Duodenal mucosa (tissue), 2 donors: Measurements from ENCODE around the gene DNAJC5.

ENCODE experiments used
- H3K27ac ChIP-seq: one replicate; pipeline ENCODE4 v1.7.0; 2013; ENCODE audit warnings: low read depth, low read length
- H3K27me3 ChIP-seq, 2 donors: one replicate each; pipeline ENCODE4 v1.7.0; 2013; ENCODE audit warnings: low read length in 2 of 2, control low read depth in 1 of 2; ENCODE audit not compliant: insufficient read depth in 2 of 2, control insufficient read depth in 1 of 2
- H3K36me3 ChIP-seq, 2 donors: one replicate each; pipeline ENCODE4 v1.7.0; 2013; ENCODE audit warnings: low read length in 2 of 2, control low read depth in 1 of 2; ENCODE audit not compliant: insufficient read depth in 2 of 2, control insufficient read depth in 1 of 2
- H3K4me1 ChIP-seq, 2 donors: one replicate each; pipeline ENCODE4 v1.7.0; 2013; ENCODE audit warnings: low read length in 2 of 2, control low read depth in 1 of 2; ENCODE audit not compliant: insufficient read depth in 2 of 2, control insufficient read depth in 1 of 2
- H3K4me3 ChIP-seq, 2 donors: one replicate each; pipeline ENCODE4 v1.7.0; 2013; ENCODE audit warnings: low read length in 2 of 2, low read depth in 1 of 2
- H3K9ac ChIP-seq, 2 donors: one replicate each; pipeline ENCODE4 v1.7.0; 2013; ENCODE audit warnings: low read length in 2 of 2, low read depth in 1 of 2
- H3K9me3 ChIP-seq, 2 donors: one replicate each; pipeline ENCODE4 v1.7.0; 2013; ENCODE audit warnings: low read length in 2 of 2, control low read depth in 1 of 2; ENCODE audit not compliant: control insufficient read depth in 1 of 2

The DNAJC5 gene

GRCh38 chr20:63940071-63940471 is 45.1 kb downstream of the DNAJC5 start:
- Histone ChIP-seq H3K4me3 (no peak overlapping the region), H3K27ac (no peak overlapping the region), H3K36me3 (peaks cover 44 to 66% of the 10 kb centered on the region in 2 donors), H3K9ac (no peak overlapping the region), H3K4me1 (peaks cover 0 to 14% of the 10 kb centered on the region in 2 donors), H3K27me3 (no peaks in the 10 kb centered on the region), H3K9me3 (no peaks in the 10 kb centered on the region)

GRCh38 chr20:63940472-63941266 is 45.7 kb downstream of the DNAJC5 start:
- no peak overlapping the region for H3K27ac ChIP-seq
- no peak overlapping the region for H3K4me3 ChIP-seq
- H3K4me1 ChIP-seq, result peaks cover 0 to 14% of the 10 kb centered on the region in 2 donors
- no peaks in the 10 kb centered on the region for H3K27me3 ChIP-seq
- peaks cover 44 to 66% of the 10 kb centered on the region in 2 donors for H3K36me3 ChIP-seq
- no peak overlapping the region for H3K9ac ChIP-seq
- H3K9me3 ChIP-seq, result no peaks in the 10 kb centered on the region

GRCh38 chr20:63941282-63942081 is 46.6 kb downstream of the DNAJC5 start:
- no peaks in the 10 kb centered on the region for H3K9me3 ChIP-seq
- H3K27me3 ChIP-seq, result no peaks in the 10 kb centered on the region
- H3K4me3 ChIP-seq, result no peak overlapping the region
- H3K36me3 ChIP-seq, result peaks cover 43 to 64% of the 10 kb centered on the region in 2 donors
- peaks cover 0 to 14% of the 10 kb centered on the region in 2 donors for H3K4me1 ChIP-seq
- no peak overlapping the region for H3K9ac ChIP-seq
- H3K27ac ChIP-seq, result peak overlapping the region; percentile 58

GRCh38 chr20:63942250-63942951 is 47.5 kb downstream of the DNAJC5 start:
- no peaks in the 10 kb centered on the region for H3K27me3 ChIP-seq
- peaks cover 43 to 64% of the 10 kb centered on the region in 2 donors for H3K36me3 ChIP-seq
- peaks cover 5 to 18% of the 10 kb centered on the region in 2 donors for H3K4me1 ChIP-seq
- H3K4me3 ChIP-seq, result no peak overlapping the region
- no peak overlapping the region for H3K9ac ChIP-seq
- no peaks in the 10 kb centered on the region for H3K9me3 ChIP-seq
- peak overlapping the region; percentile 73 for H3K27ac ChIP-seq

GRCh38 chr20:63942969-63943807 is 48.3 kb downstream of the DNAJC5 start:
- Histone ChIP-seq H3K27ac (no peak overlapping the region), H3K36me3 (peaks cover 43 to 67% of the 10 kb centered on the region in 2 donors)

GRCh38 chr20:63943808-63944077 is 48.8 kb downstream of the DNAJC5 start:
- H3K4me1 ChIP-seq, result peaks cover 17 to 31% of the 10 kb centered on the region in 2 donors
- no peaks in the 10 kb centered on the region for H3K27me3 ChIP-seq
- H3K4me3 ChIP-seq, result no peak overlapping the region
- H3K27ac ChIP-seq, result no peak overlapping the region
- no peaks in the 10 kb centered on the region for H3K9me3 ChIP-seq
- peaks cover 42 to 66% of the 10 kb centered on the region in 2 donors for H3K36me3 ChIP-seq
- H3K9ac ChIP-seq, result no peak overlapping the region

More at GRCh38 chr20:63942969-63943807, 48.3 kb downstream of the DNAJC5 start:
- Histone ChIP-seq H3K27me3 (no peaks in the 10 kb centered on the region), H3K4me1 (peaks cover 12 to 26% of the 10 kb centered on the region in 2 donors), H3K9me3 (no peaks in the 10 kb centered on the region), H3K4me3 (no peak overlapping the region), H3K9ac (no peak overlapping the region)

- H3K4me1 ChIP-seq, result peaks cover 23 to 37% of the 10 kb centered on the region in 2 donors
- peaks cover 39 to 64% of the 10 kb centered on the region in 2 donors for H3K36me3 ChIP-seq
- no peaks in the 10 kb centered on the region for H3K27me3 ChIP-seq
Observed at GRCh38 chr20:63944078-63944941, 49.4 kb downstream of the DNAJC5 start.

GRCh38 chr20:63945031-63945658 is 50.2 kb downstream of the DNAJC5 start:
- no peak overlapping the region for H3K4me3 ChIP-seq
- H3K27ac ChIP-seq, result no peak overlapping the region
- no peaks in the 10 kb centered on the region for H3K9me3 ChIP-seq
- H3K27me3 ChIP-seq, result no peaks in the 10 kb centered on the region
- H3K36me3 ChIP-seq, result peaks cover 38 to 56% of the 10 kb centered on the region in 2 donors
- peaks cover 31 to 45% of the 10 kb centered on the region in 2 donors for H3K4me1 ChIP-seq
- no peak overlapping the region for H3K9ac ChIP-seq

More at GRCh38 chr20:63944078-63944941, 49.4 kb downstream of the DNAJC5 start:
- Histone ChIP-seq H3K4me3 (no peak overlapping the region), H3K27ac (no peak overlapping the region), H3K9ac (no peak overlapping the region), H3K9me3 (no peaks in the 10 kb centered on the region)
